K562 (cell line): ENCODE data around the gene BTRC. TPM values are rescaled to one million over a fixed set of nuclear protein-coding genes. Genes with fewer than 3 reads are reported as not detected.

ENCODE experiments used
- CCAR2 ChIP-seq: fragments of 200-400 bp; formaldehyde crosslinking; IDR thresholded peaks from 2 replicates; pipeline ENCODE4 v1.6.1; 2017; ENCODE audit warnings: mild to moderate bottlenecking, low read depth, low read length
- CREB1 ChIP-seq, 2 experiments: sonication (generic) in 1 of 2; formaldehyde crosslinking in 1 of 2; IDR thresholded peaks; 2 replicates each; pipeline versions ENCODE4 v1.6.1 to v1.8.0; 2012 to 2022; ENCODE audit warnings: inconsistent platforms in 1 of 2, mild to moderate bottlenecking in 1 of 2, missing genetic modification reagents in 1 of 2, moderate library complexity in 1 of 2
- DACH1 ChIP-seq: fragments of 450-650 bp; IDR thresholded peaks from 2 replicates; pipeline ENCODE4 v1.6.1; 2018; ENCODE audit not compliant: partially characterized antibody
- EHMT2 ChIP-seq: fragments of 450-650 bp; IDR thresholded peaks from 2 replicates; pipeline ENCODE4 v1.6.1; 2018; ENCODE audit warnings: antibody characterized with exemption
- GABPB2 ChIP-seq: fragments of 250-450 bp; sonication (Bioruptor Pico); conservative IDR thresholded peaks from 2 replicates; pipeline ENCODE4 v1.5.1; 2021; ENCODE audit warnings: mild to moderate bottlenecking
- JUND ChIP-seq, 2 experiments: IDR thresholded peaks; 2 replicates in 1 of 2; 3 replicates in 1 of 2; pipeline ENCODE4 v1.6.1; 2011; ENCODE audit warnings: borderline replicate concordance in 2 of 2, low read depth in 2 of 2, low read length in 2 of 2, improper control_type of control experiment in 1 of 2, missing biosample characterization in 1 of 2, missing genetic modification characterization in 1 of 2, missing genetic modification reagents in 1 of 2
- LCOR ChIP-seq: sonication (generic); formaldehyde crosslinking; IDR thresholded peaks from 2 replicates; pipeline ENCODE4 v1.8.0; 2022; ENCODE audit warnings: mild to moderate bottlenecking, missing genetic modification reagents
- NFE2L1 ChIP-seq: fragments of 450-650 bp; IDR thresholded peaks from 2 replicates; pipeline ENCODE4 v1.6.1; 2016; ENCODE audit warnings: missing genetic modification characterization, low read depth, mild to moderate bottlenecking, missing compliant biosample characterization, moderate library complexity, borderline replicate concordance
- POLR2AphosphoS2 ChIP-seq: IDR thresholded peaks from 2 replicates; pipeline ENCODE4 v1.6.1; 2012; ENCODE audit warnings: low read length, improper control_type of control experiment
- POU5F1 ChIP-seq: fragments of 150-350 bp; IDR thresholded peaks from 2 replicates; pipeline ENCODE4 v1.6.1; 2014; ENCODE audit warnings: borderline replicate concordance, low read length, low read depth, mild to moderate bottlenecking; ENCODE audit not compliant: partially characterized antibody
- RBM15 ChIP-seq: fragments of 200-400 bp; formaldehyde crosslinking; IDR thresholded peaks from 2 replicates; pipeline ENCODE4 v1.6.1; 2018; ENCODE audit warnings: mild to moderate bottlenecking, low read length, moderate library complexity; ENCODE audit not compliant: insufficient read depth
- RBM25 ChIP-seq: fragments of 200-400 bp; formaldehyde crosslinking; IDR thresholded peaks from 2 replicates; pipeline ENCODE4 v1.6.1; 2018; ENCODE audit warnings: low read length, low read depth, moderate library complexity; ENCODE audit not compliant: severe bottlenecking
- SPI1 ChIP-seq: IDR thresholded peaks from 2 replicates; pipeline ENCODE4 v1.6.1; 2011; ENCODE audit warnings: low read depth, low read length, control low read depth, borderline replicate concordance
- TBP ChIP-seq: optimal IDR thresholded peaks from 2 replicates; pipeline ENCODE3; 2011; ENCODE audit warnings: low read depth, low read length, improper control_type of control experiment
- ZNF165 ChIP-seq: fragments of 250-450 bp; sonication (Bioruptor Pico); IDR thresholded peaks from 2 replicates; pipeline ENCODE4 v1.4.0; 2020; ENCODE audit warnings: borderline replicate concordance
- ZNF239 ChIP-seq: fragments of 250-450 bp; sonication (Bioruptor Pico); IDR thresholded peaks from 2 replicates; pipeline ENCODE4 v1.4.0; 2020; ENCODE audit warnings: mild to moderate bottlenecking
- ZNF445 ChIP-seq: fragments of 250-450 bp; sonication (Bioruptor Pico); IDR thresholded peaks from 2 replicates; pipeline ENCODE4 v1.4.0; 2020; ENCODE audit warnings: low read depth, mild to moderate bottlenecking, moderate library complexity
- ZNF695 ChIP-seq: fragments of 450-650 bp; formaldehyde crosslinking; IDR thresholded peaks from 2 replicates; pipeline ENCODE4 v1.4.0; 2020; ENCODE audit warnings: mild to moderate bottlenecking, moderate library complexity
- ZNF75A ChIP-seq: fragments of 450-650 bp; formaldehyde crosslinking; IDR thresholded peaks from 2 replicates; pipeline ENCODE4 v1.4.0; 2020; ENCODE audit warnings: mild to moderate bottlenecking
- ZNF785 ChIP-seq: fragments of 250-450 bp; sonication (Bioruptor Pico); IDR thresholded peaks from 2 replicates; pipeline ENCODE4 v1.4.0; 2020; ENCODE audit warnings: mild to moderate bottlenecking
- ZNF830 ChIP-seq: fragments of 250-450 bp; sonication (Bioruptor Pico); IDR thresholded peaks from 2 replicates; pipeline ENCODE4 v1.5.0; 2021; ENCODE audit warnings: mild to moderate bottlenecking
- polyA plus RNA-seq, 8 experiments: library from polyadenylated mRNA; depleted of rRNA in 4 of 8; stranded (reverse) in 5 of 8; unstranded in 3 of 8; fragments of >200 nt; fragmentation: Nextera tagmentation in 2 of 8; fragmentation: Illumina TruSeq in 1 of 8; extraction: Ambion mirVana in 2 of 8; extraction: Trizol in 1 of 8; gene quantifications; 2 replicates each; pipeline versions ENCODE4 v1.2.1 to v1.2.3, GENCODE V29; 2011 to 2014; ENCODE audit warnings: inconsistent platforms in 1 of 8, missing spikeins in 1 of 8
- total RNA-seq, 7 experiments: library from RNA; depleted of rRNA in 6 of 7; stranded (reverse); fragments of >200 nt in 6 of 7; fragmentation: Illumina TruSeq in 2 of 7; extraction: Trizol in 2 of 7; gene quantifications; 2 replicates each; pipeline versions ENCODE4 v1.2.1 to v1.2.3, GENCODE V29; 2011 to 2021; ENCODE audit warnings: low replicate concordance in 1 of 7
- TF ChIP-seq, protein P1 (sequence below): fragments of 450-650 bp; conservative IDR thresholded peaks from 2 replicates; pipeline ENCODE4 v1.6.1; 2016; ENCODE audit warnings: missing genetic modification characterization, low read depth, mild to moderate bottlenecking, control low read depth, missing compliant biosample characterization
- TF ChIP-seq, protein P2 (sequence below): fragments of 250-450 bp; sonication (Bioruptor Pico); IDR thresholded peaks from 2 replicates; pipeline ENCODE4 v1.4.0; 2020; ENCODE audit warnings: mild to moderate bottlenecking
- TF ChIP-seq, protein P3 (sequence below): fragments of 250-450 bp; sonication (Bioruptor Pico); IDR thresholded peaks from 2 replicates; pipeline ENCODE4 v1.5.0; 2021; ENCODE audit warnings: mild to moderate bottlenecking, moderate library complexity

Gene BTRC
- total and polyA plus RNA-seq, 9 of the 15 experiments (the other 6 are each of a cell fraction or from before 2014, with no cell fraction given): 1.6 to 15.4 (median 7.0) TPM

DNA sequence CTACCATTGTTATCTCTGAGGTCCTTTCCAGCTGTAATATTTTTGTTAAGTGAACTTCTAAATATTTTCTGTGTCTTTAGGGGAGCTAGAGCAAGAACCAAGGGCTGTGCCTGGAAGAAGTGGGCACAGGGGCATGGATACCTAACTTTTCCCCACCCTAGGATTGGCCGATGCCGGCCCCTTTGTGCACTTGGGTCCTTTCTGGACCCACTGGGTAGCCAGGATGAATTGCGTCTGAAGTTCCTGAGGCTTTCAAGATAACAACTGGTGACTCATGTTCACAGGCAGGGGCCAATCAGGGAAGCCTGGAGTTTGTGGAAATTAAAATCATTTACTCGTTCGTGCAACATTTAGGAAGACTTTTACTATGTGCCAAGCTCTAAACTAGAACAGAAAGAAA is 234.9 kb downstream of the BTRC start (continued):
- TF ChIP-seq, protein P1, sequence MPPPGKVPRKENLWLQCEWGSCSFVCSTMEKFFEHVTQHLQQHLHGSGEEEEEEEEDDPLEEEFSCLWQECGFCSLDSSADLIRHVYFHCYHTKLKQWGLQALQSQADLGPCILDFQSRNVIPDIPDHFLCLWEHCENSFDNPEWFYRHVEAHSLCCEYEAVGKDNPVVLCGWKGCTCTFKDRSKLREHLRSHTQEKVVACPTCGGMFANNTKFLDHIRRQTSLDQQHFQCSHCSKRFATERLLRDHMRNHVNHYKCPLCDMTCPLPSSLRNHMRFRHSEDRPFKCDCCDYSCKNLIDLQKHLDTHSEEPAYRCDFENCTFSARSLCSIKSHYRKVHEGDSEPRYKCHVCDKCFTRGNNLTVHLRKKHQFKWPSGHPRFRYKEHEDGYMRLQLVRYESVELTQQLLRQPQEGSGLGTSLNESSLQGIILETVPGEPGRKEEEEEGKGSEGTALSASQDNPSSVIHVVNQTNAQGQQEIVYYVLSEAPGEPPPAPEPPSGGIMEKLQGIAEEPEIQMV (tag): no peak
- TF ChIP-seq EHMT2 (no peak), RBM15 (no peak), ZNF75A (no peak), CCAR2 (no peak), POU5F1 (no peak), TBP (no peak), POLR2AphosphoS2 (no peak), ZNF695 (CRISPR knock-in tag) (no peak), ZNF785 (CRISPR knock-in tag) (no peak), ZNF445 (CRISPR knock-in tag) (no peak), JUND (IDR thresholded peaks at IDR 0.05; ENCODE audit: borderline replicate concordance, low read depth, low read length) (peak; percentile 93), JUND (tag; IDR thresholded peaks at IDR 0.05; ENCODE audit: borderline replicate concordance, low read depth, low read length) (peak; percentile 89), ZNF165 (CRISPR knock-in tag) (no peak), SPI1 (no peak), NFE2L1 (tag) (no peak), CREB1 (IDR thresholded peaks at IDR 0.05) (no peak), CREB1 (CRISPR knock-in tag; IDR thresholded peaks at IDR 0.05) (no peak), RBM25 (peak; percentile 33), ZNF830 (CRISPR knock-in tag) (no peak), GABPB2 (no peak), DACH1 (no peak), LCOR (CRISPR knock-in tag) (no peak), ZNF239 (CRISPR knock-in tag) (no peak)
- TF ChIP-seq, protein P2, sequence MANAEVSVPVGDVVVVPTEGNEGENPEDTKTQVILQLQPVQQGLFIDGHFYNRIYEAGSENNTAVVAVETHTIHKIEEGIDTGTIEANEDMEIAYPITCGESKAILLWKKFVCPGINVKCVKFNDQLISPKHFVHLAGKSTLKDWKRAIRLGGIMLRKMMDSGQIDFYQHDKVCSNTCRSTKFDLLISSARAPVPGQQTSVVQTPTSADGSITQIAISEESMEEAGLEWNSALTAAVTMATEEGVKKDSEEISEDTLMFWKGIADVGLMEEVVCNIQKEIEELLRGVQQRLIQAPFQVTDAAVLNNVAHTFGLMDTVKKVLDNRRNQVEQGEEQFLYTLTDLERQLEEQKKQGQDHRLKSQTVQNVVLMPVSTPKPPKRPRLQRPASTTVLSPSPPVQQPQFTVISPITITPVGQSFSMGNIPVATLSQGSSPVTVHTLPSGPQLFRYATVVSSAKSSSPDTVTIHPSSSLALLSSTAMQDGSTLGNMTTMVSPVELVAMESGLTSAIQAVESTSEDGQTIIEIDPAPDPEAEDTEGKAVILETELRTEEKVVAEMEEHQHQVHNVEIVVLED (CRISPR knock-in tag): no peak
- TF ChIP-seq, protein P3, sequence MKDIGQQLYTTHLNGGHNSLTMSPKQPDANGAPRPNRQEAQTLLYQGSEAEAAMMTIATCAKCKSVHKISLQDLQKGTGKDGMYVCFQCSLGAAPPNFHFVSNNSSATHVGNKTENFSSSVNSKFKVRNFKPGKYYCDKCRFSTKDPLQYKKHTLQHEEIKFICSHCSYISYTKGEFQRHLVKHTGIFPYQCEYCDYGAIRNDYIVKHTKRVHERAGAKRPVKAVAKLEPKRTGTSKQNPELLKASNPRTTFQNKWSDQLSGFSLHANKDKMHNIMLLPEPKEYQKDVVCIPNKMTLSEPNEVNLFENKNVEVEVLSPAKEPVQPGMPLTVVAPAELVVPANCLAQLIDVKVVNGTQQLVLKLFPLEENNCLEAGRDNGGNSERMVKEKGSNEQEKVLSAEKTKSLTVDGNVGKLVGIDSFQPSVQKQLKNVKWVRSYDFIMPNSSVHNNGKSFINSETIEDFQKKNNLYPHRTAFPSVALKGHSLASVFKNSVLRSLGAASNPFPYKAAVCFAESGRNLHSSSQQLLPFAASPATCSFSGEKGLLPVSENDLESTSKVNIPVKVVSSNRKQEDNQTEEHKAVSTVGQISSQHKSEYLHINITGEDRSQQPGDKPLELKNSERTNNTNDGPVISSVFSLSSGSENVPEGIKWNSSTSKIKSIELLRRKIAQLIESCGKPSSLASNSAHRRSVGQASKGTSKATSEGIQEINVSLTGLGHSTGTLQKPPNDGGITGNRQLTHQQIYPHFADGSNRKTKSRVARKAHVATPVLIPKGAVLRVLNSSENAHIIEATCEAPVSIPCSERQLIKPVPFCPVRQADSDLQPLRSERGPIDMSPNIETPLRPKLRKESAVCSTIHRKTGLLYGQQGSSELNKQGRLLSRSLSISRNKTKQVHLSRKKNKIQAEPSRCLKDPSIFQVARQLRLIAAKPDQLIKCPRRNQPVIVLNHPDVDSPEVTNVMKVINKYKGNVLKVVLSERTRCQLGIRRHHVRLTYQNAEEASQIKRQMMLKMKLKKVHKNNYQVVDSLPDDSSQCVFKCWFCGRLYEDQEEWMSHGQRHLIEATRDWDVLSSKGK (CRISPR knock-in tag): no peak
